ENCODE results near the gene CGA. TPM values are rescaled to one million over a fixed set of nuclear protein-coding genes. Genes with fewer than 3 reads are reported as not detected.
"Not testable (repeated sequence)": the region's sequence is repeated elsewhere in the genome, so short reads cannot be mapped to it uniquely, and the experiment has no call there.

The CGA gene
- total RNA-seq: not detected
- long read RNA-seq: 0 reads

- Histone ChIP-seq H3K36me3 (no peaks in the 10 kb centered on the region), H3K4me1 (no peaks in the 10 kb centered on the region), H3K4me3 (no peak within 1 kb of the TSS), H3K27me3 (peaks cover 4% of the 10 kb centered on the region), H3K27ac (no peak within 1 kb of the TSS), H3K9me3 (no peaks in the 10 kb centered on the region)
- no peak for DNase-seq
- intact Hi-C loops (cut with DNase I): no loop called here
- ATAC-seq: no peak
- TF ChIP-seq, protein P1, sequence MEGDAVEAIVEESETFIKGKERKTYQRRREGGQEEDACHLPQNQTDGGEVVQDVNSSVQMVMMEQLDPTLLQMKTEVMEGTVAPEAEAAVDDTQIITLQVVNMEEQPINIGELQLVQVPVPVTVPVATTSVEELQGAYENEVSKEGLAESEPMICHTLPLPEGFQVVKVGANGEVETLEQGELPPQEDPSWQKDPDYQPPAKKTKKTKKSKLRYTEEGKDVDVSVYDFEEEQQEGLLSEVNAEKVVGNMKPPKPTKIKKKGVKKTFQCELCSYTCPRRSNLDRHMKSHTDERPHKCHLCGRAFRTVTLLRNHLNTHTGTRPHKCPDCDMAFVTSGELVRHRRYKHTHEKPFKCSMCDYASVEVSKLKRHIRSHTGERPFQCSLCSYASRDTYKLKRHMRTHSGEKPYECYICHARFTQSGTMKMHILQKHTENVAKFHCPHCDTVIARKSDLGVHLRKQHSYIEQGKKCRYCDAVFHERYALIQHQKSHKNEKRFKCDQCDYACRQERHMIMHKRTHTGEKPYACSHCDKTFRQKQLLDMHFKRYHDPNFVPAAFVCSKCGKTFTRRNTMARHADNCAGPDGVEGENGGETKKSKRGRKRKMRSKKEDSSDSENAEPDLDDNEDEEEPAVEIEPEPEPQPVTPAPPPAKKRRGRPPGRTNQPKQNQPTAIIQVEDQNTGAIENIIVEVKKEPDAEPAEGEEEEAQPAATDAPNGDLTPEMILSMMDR (IDR thresholded peaks at IDR 0.05): no peak
Measured at GRCh38 chr6:87095087-87095509, at the start of gene CGA. Gene CGA, minus strand, starts transcription at chr6:87095106. Its CDS starts 6,906 bp downstream, at chr6:87088200.

- H3K9me3 ChIP-seq, DNase-seq, H3K4me1 ChIP-seq, H3K27me3 ChIP-seq, H3K4me3 ChIP-seq, H3K36me3 ChIP-seq, ATAC-seq, H3K27ac ChIP-seq: not testable (repeated sequence)
- intact Hi-C loops (cut with DNase I): loop anchor here (10.0 kb wide), 1 partner anchor 115 kb away; no protein-coding TSS in a partner anchor
Measured at GRCh38 chr6:87139927-87140326, 45.0 kb upstream of the CGA start.

- DNase-seq (no peak), ATAC-seq (peak; percentile 92)
- Histone ChIP-seq H3K4me1 (no peaks in the 10 kb centered on the region), H3K36me3 (no peaks in the 10 kb centered on the region), H3K27ac (no peak overlapping the region), H3K27me3 (peaks cover 5% of the 10 kb centered on the region), H3K9me3 (no peaks in the 10 kb centered on the region), H3K4me3 (no peak overlapping the region)
- TF ChIP-seq, protein P1 (IDR thresholded peaks at IDR 0.05): peak; percentile 84
- intact Hi-C loops (cut with DNase I): loop anchor here (10.0 kb wide), 1 partner anchor 116 kb away; no protein-coding TSS in a partner anchor
Measured at GRCh38 chr6:87139236-87139635, 44.3 kb upstream of the CGA start.

GRCh38 chr6:87136963-87137362, 42.1 kb upstream of the CGA start:
- intact Hi-C loops (cut with DNase I): loop anchor here (10.0 kb wide), 1 partner anchor 118 kb away; no protein-coding TSS in a partner anchor
- DNase-seq (no peak), ATAC-seq (no peak)
- Histone ChIP-seq H3K4me1 (no peaks in the 10 kb centered on the region), H3K9me3 (no peaks in the 10 kb centered on the region), H3K27ac (no peak overlapping the region), H3K27me3 (peaks cover 5% of the 10 kb centered on the region), H3K36me3 (no peaks in the 10 kb centered on the region), H3K4me3 (no peak overlapping the region)
- TF ChIP-seq, protein P1 (IDR thresholded peaks at IDR 0.05): no peak

GRCh38 chr6:87127737-87128136, 32.8 kb upstream of the CGA start:
- no peaks in the 10 kb centered on the region for H3K36me3 ChIP-seq
- DNase-seq: no peak
- H3K27me3 ChIP-seq: peaks cover 20% of the 10 kb centered on the region
- no peak for ATAC-seq
- H3K4me1 ChIP-seq: no peaks in the 10 kb centered on the region
- intact Hi-C loops (cut with DNase I): no loop called here
- no peak overlapping the region for H3K27ac ChIP-seq
- TF ChIP-seq, protein P1 (IDR thresholded peaks at IDR 0.05): no peak
- no peaks in the 10 kb centered on the region for H3K9me3 ChIP-seq
- no peak overlapping the region for H3K4me3 ChIP-seq

GRCh38 chr6:87126501-87126900, 31.6 kb upstream of the CGA start:
- no peak overlapping the region for H3K4me3 ChIP-seq
- H3K36me3 ChIP-seq: no peaks in the 10 kb centered on the region
- ATAC-seq (no peak), DNase-seq (no peak)
- H3K27me3 ChIP-seq: peaks cover 29% of the 10 kb centered on the region
- no peaks in the 10 kb centered on the region for H3K4me1 ChIP-seq
- intact Hi-C loops (cut with DNase I): no loop called here
- H3K27ac ChIP-seq: no peak overlapping the region
- TF ChIP-seq, protein P1 (IDR thresholded peaks at IDR 0.05): no peak
- H3K9me3 ChIP-seq: no peaks in the 10 kb centered on the region

Data from upper lobe of right lung (tissue), 1 donor.